GM19397 (cell line): Measurements from ENCODE around the gene ACSBG1.

Experiments used
- ATAC-seq: cut with Tn5 transposase; IDR thresholded peaks from one replicate; pipeline ENCODE4 v1.9.1; 2021; ENCODE audit warnings: mild to moderate bottlenecking, moderate library complexity; ENCODE audit not compliant: unreplicated experiment

ACSBG1 gene

DNA sequence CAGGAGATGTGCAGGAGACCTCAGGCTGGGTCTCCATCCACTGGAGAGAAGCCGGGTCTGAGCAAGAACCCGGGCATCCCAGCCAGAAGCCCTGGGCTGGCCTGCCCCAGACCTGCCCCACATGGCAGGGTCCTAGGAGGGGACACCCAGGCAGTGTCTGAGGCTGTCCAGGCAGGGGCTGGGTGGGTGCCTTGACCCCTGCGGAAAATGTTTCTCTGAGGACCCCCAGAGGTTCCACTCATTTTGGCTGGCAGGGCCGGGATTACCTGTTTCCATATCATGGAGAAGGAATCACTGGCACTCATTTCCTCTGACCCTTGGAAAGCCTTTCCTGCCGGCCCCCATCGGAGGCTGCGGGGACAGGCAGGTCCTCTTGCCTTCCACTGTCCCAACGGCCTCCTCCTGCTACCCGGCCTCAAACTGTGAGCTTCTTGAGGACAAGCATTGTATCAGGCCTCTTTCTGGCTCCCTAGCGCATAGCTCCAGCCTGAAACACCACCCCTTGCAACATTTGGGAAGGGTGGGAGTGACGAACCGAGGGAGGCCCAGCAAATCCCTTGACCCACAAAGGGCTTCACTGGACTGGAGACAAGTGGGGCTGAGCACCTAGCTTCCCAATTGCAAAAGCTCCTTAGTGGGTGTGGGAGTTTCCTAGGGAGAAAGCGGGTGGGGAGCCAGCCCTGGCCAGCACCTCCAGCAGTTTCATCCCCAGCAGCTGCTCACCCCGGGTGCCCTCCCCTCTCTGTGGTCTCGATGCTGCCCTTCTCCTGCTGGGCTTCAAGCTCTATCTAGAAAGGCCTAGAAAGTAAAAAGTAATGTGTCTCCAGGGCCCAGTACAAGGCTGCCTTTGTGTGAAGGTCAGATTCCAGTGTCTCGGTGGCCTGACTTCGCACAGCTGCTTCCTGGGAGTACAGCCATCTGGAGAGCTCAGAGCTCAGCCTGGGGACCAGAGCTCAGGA lies 29.7 kb downstream of the ACSBG1 start:
- ATAC-seq, result no peak

DNA sequence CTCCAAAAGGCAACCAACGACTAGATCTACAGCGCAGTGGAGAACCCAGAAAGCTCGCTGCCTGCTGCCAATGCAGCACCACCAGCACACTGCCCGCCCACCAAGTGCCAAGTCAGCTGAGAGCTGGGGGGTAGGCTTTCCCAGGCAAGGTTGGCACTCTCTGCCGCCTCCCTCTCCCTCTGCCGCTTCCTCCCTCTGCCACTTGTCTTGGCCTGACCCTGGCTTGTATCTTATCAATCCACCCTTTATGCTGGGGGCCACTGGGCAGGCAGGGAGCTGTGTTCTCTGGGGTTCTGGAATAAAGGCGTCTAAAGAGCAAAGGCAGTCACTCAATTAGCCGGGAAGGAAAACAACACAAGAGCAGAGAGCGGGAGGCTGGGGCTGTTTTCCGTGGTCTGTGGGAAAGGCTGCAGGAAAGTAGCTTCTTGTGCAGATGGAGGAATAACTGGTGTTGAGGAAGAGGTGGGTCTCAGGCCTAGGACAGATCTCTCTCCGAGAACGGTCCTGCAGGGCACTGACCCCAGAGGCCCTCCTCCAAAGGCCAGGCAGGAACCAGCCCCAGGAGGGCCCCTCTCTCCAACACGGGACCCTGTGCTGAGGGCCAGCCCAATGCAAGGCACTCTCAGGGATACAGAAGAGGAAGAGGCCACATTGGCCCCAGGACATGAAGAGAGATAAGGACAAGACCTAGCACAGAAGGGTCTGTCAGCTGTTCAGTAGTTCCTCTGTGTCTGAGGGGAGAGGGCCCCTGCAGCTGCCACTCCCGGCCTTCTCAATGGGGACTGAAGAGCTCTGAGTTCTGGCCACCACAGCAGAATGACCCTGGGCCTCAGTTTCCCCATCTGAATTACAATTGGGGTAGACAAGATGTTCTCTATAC lies 30.8 kb downstream of the ACSBG1 start:
- no peak for ATAC-seq

DNA sequence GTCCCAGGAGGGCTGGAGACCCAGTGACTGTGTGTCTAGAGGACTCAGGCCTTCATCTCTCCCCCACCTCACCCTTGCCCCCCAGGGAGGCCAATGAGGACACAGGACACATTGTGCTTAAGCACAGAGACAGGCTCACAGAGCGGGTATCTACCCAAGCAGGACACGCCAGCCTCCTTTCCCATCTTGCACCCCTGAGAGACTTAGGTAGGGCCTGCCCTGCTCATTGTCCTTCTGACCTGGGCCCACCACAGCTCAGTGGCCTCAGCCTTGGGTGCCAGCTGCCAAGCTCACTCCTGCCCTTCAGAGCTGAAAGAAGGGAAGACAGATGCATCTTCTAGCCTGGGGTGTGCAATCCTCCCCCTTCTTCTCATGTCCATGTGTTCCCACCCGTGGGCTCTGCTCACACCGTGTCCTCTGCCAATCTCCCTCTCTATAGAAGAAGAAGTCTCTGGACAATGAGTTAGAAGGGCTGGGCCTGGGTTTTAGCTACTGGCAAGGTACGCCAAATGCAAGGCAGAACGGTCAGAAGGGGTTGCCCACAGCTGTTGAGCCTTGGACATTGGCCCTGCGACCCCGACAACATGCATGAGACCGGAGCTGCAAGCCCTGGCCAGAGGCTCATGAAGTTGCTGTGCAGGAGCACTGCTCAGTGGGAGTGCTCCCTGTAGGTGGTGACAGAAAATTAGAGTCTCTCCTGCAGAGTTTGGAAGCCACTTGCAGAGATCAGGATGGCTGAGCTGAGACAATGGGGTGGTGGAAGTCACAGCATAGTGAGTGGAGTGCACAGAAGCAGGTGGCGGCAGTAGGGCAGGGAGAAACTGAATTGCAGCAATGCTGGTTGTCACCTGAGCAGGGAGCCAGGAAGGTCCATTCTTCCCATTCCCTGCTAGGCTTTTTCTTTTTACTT lies 32.8 kb downstream of the ACSBG1 start:
- ATAC-seq, result no peak

DNA sequence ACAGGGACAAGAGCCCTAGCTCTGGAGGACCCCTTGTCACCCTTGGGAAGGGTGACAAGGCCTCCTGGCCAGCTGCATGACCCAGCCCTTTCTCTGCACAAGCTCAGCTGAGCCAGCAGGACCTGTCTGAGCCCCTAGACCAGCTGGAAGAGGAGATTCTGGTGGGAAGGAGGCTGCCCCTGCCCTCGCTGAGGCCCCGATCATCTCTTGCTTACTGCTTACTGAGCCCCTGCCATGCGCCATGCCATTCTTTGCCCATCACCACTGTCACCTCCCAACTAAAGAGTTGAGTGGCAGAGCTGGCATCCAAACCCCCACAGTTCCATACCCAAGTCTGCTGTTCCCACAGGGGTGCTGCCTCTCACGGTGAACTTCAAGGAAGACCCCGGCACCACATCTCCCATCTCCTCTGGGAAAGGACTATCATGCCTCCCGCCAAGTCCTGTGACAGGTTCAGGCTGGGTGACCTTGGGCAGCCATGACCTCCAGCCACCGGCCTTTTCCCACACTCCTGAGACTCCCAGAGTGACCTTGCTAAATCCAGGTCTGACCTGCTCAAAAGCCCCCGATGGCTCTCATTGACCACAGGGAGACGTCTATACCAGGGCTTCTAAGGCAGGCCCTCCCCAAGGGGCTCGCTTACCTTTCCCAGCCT lies 34.0 kb downstream of the ACSBG1 start:
- no peak for ATAC-seq

DNA sequence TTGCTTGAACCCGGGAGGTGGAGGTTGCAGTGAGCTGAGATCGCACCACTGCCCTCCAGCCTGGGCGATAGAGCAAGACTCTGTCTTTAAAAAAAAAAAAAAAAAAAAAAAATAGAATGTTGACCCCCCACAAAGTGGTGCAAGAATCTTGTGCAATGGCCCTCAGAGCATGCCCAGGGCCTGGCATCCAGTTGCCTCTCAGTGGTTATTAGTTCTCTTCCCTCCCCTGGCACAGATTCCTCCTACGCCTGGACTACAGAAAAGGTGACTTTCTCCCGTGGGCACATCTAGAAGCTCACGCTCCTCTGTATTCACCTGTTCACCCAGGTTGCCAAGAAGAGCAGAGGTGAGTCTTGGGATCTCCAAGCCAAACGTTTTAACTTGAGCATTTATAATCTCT lies 36.7 kb downstream of the ACSBG1 start:
- ATAC-seq, result no peak

DNA sequence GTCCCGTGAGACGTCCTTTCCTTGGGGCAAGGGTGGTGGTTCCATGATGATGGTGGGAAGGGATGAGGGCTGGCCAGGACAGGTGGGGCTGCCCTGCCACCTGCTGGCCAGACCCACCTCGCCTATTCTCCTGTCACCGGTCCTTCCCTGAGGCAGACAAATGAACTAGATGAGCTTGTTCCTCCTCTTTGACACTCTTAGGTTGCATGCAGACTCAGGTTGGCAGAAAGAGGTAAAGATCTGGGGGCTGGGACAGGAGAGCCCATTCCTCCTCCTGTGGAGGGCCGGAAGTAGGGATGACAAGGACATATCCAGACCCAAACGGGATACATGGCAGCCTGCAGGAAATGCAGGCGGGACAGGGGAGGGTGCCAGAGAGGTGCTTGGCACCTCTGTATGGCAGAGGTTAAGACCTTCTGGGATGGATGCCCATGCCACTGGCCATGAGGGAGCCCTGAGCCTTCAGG lies 38.6 kb downstream of the ACSBG1 start:
- no peak for ATAC-seq

DNA sequence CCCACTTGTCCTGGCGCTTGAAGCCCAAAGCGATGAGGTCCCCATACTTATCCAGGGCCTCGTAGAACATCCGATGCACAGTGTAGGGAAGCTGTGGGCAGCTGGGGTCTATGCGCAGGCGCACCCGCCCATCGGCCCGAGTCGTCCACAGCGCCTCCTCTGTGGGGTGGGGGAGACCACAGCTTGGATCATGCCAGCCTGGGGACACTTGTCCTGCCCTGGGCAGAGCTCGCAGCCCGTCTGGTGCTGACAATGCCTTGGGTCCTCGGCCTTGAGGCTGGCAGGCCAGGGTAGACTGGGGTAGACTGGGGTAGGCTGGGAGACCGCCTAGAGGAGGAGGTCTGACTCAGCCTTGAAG lies 39.8 kb downstream of the ACSBG1 start:
- ATAC-seq, result no peak

DNA sequence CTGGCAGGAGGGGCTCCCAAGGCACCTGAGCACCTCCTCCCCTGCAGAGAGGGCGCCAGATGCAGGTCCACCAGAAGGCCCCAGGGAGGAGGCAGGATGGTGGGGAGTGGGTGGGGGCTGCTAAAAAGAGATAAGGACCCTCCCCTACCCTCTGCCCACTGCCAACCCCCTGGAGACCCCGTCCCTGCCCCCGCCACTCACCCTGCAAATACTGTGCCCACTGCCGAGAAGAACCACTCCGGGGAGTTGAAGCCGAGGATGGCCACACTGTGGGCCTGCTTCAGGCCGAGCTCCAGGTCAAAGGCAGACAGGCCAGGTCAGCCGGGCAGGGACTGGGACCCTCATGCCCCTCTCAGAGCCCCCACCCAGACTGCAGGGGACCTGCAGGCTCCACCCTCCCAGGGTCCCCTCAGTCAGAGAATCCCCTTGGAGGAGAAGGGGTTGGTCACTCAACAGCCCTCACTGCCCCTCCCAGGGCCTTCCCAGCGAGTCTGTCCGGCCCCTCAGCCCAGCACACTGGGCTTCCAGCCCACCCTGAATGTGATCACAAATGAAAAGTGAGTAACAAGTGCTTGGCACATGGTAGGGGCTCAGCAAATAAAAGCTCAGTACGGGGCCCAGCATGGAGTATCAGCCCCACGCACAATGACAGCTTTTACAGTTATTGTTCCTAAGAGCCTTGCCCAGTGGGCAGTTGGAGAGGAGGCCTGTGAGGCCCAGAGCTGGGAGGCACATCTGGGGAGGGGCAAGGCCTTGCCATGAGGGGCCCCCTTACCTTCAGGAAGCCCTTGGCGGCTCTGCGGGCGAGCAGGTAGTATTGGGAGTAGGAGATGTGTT lies 40.4 kb downstream of the ACSBG1 start:
- no peak for ATAC-seq

DNA sequence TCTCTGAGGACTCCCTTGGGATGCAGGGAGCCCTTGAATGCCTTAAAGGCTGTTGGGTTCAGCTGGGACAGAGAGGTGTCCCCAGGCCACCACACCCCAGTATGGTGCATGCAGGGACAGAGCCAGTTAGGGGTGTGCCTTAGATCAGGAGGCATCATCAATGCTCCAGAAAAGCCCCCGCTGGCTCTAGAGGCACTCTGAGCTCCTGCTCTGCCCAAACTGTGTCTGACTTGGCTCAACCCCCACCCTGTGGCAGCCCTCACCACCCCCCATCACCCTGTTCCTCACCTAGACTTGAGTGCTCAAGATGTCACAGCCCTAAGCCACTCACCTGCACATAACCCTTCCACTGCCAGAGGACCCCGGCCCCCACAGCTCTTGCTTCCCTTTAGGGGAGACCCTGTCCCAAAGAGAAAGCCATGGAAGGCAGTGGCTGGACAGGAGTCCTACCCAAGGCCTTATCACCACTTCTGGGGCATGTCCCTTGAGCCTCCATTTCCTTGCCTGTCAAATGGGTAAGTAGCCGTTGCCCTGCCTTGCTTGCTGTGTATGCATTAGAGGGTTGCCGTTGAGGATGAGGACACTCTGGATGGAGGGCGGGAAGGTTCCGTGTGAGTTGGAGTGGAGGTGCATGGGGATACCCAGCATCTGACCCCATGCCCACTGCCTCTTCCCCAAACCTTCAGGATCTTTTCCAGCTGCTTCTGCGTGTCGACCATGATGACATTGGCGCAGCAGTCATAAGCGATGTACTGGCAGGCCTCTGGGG lies 41.4 kb downstream of the ACSBG1 start:
- no peak for ATAC-seq

DNA sequence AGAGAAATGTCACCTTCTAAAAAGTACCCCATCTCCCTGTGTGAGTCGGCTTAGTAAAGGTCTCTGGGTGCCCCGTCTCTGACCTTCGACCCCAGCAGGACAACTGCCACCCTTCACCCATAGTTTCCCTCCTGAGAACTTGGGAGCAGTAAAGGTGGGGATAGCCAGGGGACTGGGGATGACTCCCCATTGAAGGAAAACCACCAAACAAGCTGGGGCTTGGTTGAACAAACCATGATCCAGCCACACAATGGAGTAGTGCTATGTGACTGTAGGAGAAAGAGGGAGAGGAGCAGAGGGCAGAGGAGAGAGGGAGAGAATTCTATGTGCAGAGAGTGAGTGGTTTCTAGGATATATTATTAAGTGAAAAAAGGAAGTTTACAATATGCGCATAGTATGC lies 51.5 kb downstream of the ACSBG1 start:
- ATAC-seq, result no peak

DNA sequence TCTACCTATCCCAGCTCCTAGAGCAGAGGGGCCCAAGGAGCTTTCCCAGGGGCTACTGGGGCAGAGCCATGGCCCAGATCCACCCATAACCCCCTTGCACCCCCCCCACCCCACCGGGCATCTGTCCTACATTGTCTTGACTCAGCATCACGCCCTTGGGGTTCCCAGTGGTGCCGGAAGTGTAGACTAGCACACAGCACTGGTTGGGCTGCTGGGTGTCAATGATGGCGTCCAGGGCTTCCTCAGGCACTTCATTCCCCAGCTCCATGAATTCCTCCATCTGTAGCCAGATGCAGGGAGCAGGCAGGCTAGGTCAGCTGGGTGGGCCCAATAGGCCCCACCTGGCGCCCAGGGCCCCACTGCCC lies 52.0 kb downstream of the ACSBG1 start:
- no peak for ATAC-seq

DNA sequence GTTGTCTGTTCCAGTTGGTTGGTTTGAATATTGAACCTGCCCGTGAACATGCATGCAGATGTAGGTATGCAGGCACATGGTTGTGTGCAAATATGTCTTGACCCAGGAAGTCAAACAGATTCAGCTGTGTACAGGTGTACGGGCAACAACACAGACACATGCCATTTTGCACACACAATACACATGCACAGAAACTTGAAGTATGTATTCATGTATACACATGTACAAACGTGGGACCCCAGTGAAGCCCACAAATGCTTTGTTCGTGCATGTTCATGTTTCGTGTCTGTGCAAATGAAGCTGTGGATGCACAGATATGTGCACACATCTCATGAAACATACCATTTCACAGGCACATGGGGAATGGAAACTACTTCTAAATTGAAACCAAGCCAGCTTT lies 54.5 kb downstream of the ACSBG1 start:
- ATAC-seq, result no peak

DNA sequence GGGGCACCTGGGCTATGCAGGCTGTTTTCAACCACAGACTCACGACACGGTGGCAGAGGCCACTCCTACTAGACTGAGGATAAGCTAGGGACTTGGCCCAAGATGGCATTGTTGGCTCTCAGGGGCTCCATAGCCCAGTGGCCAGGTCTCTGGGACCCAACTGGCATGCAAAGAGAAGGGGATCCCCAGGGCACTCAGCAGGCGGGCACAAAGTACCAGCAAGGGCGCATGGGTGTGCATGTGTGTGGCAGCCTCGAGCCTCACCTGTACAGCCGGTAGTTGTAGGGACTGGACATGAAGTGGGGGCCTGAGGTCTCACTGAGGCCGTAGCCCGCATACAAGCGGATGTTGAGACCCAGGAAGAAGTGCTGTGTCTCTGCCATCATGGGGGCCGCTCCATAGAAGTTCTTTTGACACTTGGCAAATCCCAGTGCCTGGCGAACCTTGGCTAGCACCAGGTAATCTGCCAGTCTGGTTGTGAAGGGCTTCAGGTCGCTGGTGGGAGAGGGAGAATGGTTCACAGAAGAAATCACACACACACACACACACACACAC lies 55.0 kb downstream of the ACSBG1 start:
- no peak for ATAC-seq

DNA sequence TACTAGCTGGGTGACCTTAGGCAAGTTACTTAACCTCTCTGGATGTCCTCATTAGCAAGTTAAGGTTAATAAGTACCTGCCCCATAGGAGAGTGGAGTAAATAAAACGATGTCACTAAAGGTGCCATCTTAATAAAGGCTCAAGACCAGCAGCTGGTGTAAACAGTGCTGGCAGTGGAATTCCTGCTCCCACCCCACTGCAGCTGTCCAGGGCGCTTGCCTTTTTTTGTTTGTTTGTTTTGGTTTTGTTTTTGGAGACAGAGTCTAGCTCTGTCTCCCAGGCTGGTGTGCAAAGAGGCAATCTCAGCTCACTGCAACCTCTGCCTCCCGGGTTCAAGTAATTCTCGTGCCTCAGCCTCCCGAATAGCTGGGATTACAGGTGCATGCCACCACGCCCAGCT lies 56.3 kb downstream of the ACSBG1 start:
- ATAC-seq, result no peak

DNA sequence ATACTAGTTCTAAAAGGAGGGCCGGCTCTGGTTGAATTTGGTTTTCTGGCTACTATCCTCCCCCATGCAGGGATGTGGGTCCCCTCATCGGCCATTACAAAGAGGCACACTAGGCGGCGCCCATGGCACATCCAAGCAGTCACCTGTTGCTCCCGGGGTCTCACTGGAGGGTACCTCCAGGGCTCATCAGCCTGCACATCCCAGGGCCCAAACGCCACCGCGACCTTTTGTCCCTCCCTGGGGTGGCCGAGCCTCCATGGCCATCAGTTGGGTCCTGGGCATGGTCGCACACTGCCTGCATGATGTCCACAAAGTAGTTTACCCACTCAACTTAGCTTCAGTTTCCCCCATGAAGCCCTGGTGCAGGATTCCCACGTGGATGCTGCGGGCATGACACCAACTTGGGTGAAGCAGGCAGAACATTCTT lies 56.9 kb downstream of the ACSBG1 start:
- no peak for ATAC-seq

DNA sequence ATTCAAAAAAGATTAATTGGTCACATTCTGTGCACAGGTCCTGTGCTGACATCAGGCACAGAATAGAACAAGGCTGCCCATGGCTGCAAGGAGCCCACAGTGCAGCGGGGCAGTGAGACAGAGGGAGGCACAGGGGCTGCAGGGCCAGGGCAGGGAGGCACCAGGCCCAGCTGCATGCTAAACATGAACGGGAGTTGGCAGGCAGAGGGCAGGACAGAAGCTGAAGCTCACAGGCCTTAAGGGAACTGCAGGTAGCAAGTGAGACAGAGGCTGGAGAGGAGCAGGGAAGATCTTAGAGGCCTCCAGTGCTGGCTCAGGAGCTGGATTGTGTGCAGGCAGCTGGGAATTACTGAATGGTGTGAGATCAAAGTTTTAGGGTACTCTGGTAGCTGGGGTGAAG lies 59.0 kb downstream of the ACSBG1 start:
- ATAC-seq, result no peak

DNA sequence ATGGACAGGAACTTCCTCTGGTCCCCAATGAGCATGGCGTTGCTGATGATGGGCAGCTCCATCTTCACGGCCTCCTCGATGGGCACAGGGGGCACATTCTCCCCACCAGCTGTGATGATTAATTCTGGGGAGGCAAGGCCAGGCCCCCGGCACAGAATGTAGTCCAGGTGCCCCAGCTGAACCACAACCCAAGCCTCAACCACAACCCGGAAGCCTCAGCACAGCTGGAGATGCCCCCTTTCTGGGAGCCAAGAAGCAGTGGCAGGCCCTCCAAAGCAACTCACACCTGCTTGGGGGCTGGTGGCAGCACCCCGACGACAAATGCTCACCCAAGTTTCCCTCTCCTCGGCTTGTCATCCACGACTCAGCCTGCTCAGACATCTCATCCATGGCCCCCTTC lies 60.0 kb downstream of the ACSBG1 start:
- ATAC-seq, result no peak

DNA sequence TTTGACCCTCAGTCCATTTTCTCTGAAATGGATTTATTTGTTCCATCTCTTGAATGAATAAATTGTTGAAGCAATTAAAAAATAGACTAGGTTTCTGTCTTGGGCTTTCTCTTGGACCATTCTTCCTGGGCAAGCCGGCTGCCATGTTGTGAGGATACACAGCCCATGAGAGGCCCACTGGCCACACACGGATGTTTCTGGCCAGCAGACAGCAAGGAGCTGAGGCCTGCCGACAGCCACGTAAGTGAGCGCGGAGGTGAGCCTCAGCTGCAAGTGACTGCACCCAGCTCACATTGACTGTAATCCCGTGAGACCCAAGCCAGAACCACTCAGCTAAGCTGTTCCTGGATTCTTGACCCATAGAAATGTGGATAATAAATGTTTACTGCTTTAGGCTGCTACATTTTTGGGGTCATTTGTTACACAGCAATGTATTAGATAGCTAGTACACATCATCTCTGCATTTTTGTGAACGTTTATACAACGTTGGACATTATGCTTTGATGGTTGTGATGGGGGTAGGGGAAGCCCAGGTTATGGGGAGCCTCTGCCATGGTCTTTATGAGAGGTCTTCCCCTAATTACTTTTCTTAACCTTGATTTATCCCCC lies 62.4 kb downstream of the ACSBG1 start:
- ATAC-seq, result no peak
